ENCODE results near the gene DNAH5.

GRCh38 chr5:13676531-13676930 is 268.0 kb downstream of the DNAH5 start:
- TF ChIP-seq CTCF (IDR thresholded peaks at IDR 0.05) (no peak), EP300 (IDR thresholded peaks at IDR 0.05) (no peak), POLR2AphosphoS5 (IDR thresholded peaks at IDR 0.05) (no peak)
